Measurements from ENCODE around the gene PIK3CD.
"Not testable (repeated sequence)": the region's sequence is repeated elsewhere in the genome, so short reads cannot be mapped to it uniquely, and the experiment has no call there.

Gene PIK3CD

GRCh38 chr1:9761855-9762254 lies 110.3 kb downstream of the PIK3CD start:
- in situ Hi-C loops (cut with HindIII; ENCODE audit: low sequenced_read_pairs): no loop called here

- in situ Hi-C loops (cut with HindIII; ENCODE audit: low sequenced_read_pairs): not testable (repeated sequence)
These were observed 110.9 kb downstream of the PIK3CD start for GRCh38 chr1:9762446-9762845.

- in situ Hi-C loops (cut with HindIII; ENCODE audit: low sequenced_read_pairs): no loop called here
These were observed 112.4 kb downstream of the PIK3CD start for GRCh38 chr1:9763914-9764313.

GRCh38 chr1:9764550-9764949 lies 113.0 kb downstream of the PIK3CD start:
- in situ Hi-C loops (cut with HindIII; ENCODE audit: low sequenced_read_pairs): no loop called here

- in situ Hi-C loops (cut with HindIII; ENCODE audit: low sequenced_read_pairs): no loop called here
These were observed 115.4 kb downstream of the PIK3CD start for GRCh38 chr1:9766759-9767442.

GRCh38 chr1:9767964-9768668 lies 116.6 kb downstream of the PIK3CD start:
- in situ Hi-C loops (cut with HindIII; ENCODE audit: low sequenced_read_pairs): no loop called here

- in situ Hi-C loops (cut with HindIII; ENCODE audit: low sequenced_read_pairs): no loop called here
These were observed 117.5 kb downstream of the PIK3CD start for GRCh38 chr1:9768983-9769382.

GRCh38 chr1:9770298-9770697 lies 118.8 kb downstream of the PIK3CD start:
- in situ Hi-C loops (cut with HindIII; ENCODE audit: low sequenced_read_pairs): no loop called here

- in situ Hi-C loops (cut with HindIII; ENCODE audit: low sequenced_read_pairs): loop anchor here (25.0 kb wide), 2 partner anchors 112 to 113 kb away; partner anchors contain the start of gene PIK3CD
These were observed 123.5 kb downstream of the PIK3CD start for GRCh38 chr1:9774712-9775679.

- in situ Hi-C loops (cut with HindIII; ENCODE audit: low sequenced_read_pairs): loop anchor here (25.0 kb wide), 2 partner anchors 111 to 114 kb away; partner anchors contain the start of gene PIK3CD
These were observed 125.2 kb downstream of the PIK3CD start for GRCh38 chr1:9776685-9777084.
